ENCODE results near the gene TMEM43. TPM values are rescaled to one million over a fixed set of nuclear protein-coding genes. Genes with fewer than 3 reads are reported as not detected.

Gene TMEM43
- total RNA-seq, 2 donors from 2014 or later: 17.5 to 37.1 TPM

DNA sequence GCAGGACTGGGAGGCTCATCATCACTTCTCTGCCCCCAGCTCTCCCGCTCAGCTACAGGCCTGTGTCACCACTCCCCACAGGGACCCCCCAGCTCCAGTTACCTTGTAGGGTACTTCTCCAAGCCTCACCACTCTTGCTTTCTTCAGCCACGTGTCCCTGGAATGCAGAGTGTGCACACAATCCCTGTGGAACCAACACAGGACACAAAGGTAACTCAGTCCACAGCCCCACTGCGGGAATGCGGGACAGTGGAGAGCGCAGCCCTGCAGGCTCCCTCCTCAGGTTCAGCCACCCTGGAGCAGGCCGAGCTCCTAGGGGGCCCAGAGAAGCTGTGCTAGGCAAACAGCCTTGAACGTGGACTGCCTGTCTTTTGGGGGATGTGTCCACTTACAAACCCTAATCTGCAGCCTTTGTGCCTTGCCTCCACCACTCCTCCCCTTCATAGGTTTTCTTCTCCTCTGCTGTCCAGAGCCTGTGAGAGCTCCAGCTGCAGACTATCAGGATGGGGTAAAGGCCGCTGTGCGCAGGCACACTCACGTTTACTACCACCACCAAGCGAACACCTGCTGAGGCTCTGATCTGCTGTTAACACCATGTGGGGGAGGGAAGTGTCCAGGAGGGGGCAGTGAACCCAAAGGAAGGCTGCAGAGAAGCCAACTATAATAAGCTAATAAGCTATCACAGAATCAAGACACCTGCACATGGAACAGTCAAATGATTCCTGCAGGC is 27.5 kb downstream of the TMEM43 start:
- H3K9me3 Mint-ChIP-seq: no peaks in the 10 kb centered on the region
- no peak overlapping the region for H3K27ac Mint-ChIP-seq
- no peak for ATAC-seq
- peaks cover 0 to 15% of the 10 kb centered on the region in 2 donors for H3K36me3 Mint-ChIP-seq
- DNase-seq (ENCODE audit: low spot score in 2 of 2): no peak

DNA sequence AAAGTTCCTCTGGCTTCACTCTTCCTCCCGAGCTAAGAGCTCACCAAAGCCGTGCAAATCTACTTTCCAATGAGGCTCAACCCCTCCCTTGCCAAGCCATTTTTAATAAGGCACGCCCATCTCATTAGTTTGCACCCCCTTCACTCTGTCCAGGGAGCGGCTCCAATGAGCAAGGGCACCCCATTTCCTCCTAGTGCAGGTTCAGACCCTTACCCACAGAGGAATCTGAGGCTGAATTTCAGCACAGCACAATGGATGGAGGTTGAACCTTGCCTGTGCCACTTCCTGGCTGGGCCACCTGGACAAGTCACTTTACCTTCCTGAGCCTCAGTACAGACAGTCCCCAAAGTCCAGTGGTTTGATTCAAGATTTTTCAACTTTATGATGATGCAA is 28.1 kb downstream of the TMEM43 start:
- peaks cover 1 to 16% of the 10 kb centered on the region in 2 donors for H3K36me3 Mint-ChIP-seq
- DNase-seq (ENCODE audit: low spot score in 2 of 2): no peak

DNA sequence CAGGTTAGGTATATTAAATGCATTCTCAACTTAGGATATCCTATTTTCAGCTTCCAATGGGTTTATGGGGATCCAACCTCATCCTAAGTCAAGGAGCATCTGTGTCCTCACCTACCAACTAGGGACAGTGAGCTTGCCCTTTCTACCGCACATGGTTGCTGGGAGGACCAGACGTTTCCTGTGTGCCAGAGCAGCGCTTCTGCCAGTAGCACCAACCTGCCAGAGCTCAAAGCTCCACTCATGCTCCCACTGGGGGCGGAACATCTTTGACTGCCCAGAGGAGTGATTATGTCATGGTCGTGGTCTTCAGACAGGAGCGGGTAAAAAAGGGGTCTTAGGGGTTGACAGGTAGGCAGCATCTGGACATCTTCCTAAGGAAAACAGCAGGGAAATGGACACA is 28.8 kb downstream of the TMEM43 start:
- DNase-seq (ENCODE audit: low spot score in 2 of 2) (no peak), ATAC-seq (no peak)
- Mint-ChIP-seq H3K36me3 (peaks cover 8 to 23% of the 10 kb centered on the region in 2 donors), H3K27ac (no peak overlapping the region), H3K9me3 (no peaks in the 10 kb centered on the region)

More for the DNA sequence above, 28.1 kb downstream of the TMEM43 start:
- no peaks in the 10 kb centered on the region for H3K9me3 Mint-ChIP-seq
- ATAC-seq: no peak
- H3K27ac Mint-ChIP-seq: no peak overlapping the region

DNA sequence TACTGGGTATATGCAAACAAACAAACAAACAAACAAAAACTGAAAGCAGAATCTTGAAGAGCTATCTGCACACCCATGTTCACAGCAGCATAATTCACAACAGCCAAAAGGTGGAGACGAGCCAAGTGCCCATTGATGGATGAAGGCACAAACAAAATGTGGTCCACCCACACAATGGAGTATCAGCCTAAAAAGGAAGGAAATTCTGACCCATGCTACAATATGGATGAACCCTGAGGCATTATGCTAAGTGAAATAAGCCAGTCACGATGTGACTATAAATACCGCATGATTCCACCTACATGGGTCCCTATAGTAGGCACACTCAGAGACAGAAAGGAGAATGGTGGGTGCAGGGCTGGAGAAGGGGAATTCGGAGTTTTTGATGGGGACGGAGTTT is 29.4 kb downstream of the TMEM43 start:
- DNase-seq (ENCODE audit: low spot score in 2 of 2) (no peak), ATAC-seq (no peak)
- peaks cover 13 to 28% of the 10 kb centered on the region in 2 donors for H3K36me3 Mint-ChIP-seq
- no peaks in the 10 kb centered on the region for H3K9me3 Mint-ChIP-seq
- peak overlapping the region in 1 of 2 donors; percentile 25 for H3K27ac Mint-ChIP-seq

DNA sequence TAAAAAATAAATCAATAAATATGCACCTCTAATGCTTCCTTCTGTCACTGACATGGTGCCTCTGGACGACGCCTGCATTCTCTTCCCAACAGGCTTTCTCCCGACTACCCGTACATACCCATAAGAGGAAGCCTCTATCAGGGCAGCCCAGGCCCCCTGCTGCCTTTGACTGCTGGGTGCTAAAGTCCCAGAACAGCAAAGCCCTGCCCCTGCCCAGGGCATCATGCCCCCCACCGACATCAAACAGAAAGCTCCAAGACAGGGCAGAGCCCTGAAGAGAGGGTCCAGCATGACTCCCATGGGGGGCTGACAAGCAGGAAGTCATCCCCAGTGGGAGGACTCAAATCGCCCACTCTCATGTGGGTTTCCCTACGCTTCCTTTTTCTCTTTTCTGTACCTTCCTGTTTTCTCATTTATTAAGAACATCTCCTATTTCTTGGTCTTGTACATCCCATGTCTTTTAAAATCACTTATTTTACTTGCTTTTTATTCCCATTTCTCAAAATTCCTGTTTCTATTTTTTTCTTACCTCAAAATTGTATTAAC is 30.1 kb downstream of the TMEM43 start:
- no peak for DNase-seq (ENCODE audit: low spot score in 2 of 2)
- ATAC-seq: no peak
- Mint-ChIP-seq H3K9me3 (no peaks in the 10 kb centered on the region), H3K27ac (peak overlapping the region in 1 of 2 donors; percentile 75), H3K36me3 (peaks cover 13 to 28% of the 10 kb centered on the region in 2 donors)

DNA sequence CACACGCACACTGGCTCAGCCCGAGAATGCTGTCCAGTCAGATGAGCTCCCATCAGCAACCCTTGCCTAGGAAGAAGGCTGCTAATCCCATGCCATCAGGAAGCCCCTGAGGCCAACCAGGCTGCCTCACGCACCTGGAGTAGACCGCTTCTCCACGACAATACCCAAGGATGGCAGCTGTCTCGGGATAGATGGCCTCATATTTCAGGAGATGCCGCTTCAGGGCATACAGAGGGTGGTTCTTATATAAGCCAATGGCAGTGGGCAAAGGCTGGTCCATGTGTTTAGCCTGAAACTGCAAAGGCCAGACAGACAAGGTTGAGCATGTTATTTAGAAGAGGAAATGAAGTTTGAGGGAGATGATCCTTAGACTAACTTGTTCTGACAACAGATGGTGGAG is 31.3 kb downstream of the TMEM43 start:
- Mint-ChIP-seq H3K36me3 (peaks cover 26 to 39% of the 10 kb centered on the region in 2 donors), H3K9me3 (no peaks in the 10 kb centered on the region), H3K27ac (peak overlapping the region; percentile 1 to 6)
- DNase-seq (ENCODE audit: low spot score in 2 of 2): no peak
- no peak for ATAC-seq

DNA sequence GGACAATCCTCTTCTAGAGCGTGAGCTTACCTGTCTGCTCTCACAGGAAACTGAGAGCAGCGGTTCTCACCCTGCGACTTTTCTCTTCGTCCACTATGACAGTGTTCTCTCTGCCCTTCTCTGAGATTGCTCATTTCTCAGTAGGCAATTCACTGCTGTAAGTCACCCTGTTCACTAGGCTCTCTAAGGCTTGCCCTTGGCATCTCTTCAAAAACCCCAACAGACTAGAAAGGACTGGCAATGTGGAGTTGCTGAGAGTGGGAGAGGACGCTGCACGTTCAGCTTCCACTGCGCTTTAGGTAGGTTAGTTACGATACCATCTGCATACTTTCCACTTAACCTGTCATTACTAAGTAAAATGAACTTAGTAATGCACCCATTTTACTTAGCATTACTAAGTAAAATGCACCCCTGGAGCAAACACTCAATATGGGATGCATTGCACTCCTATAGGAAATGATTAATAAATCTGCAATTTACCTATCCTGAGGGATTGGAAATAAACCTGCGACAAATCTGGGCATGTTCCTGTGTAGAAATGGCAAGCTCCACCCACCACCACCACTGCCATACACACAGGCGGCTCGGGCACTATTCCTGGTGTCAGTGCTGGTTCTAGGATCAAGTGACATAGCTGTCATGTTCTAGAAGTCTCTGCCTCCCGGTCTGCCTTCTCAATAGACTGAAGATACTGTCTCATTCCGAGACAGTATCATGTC is 32.1 kb downstream of the TMEM43 start:
- no peak for ATAC-seq
- Mint-ChIP-seq H3K36me3 (peaks cover 34 to 45% of the 10 kb centered on the region in 2 donors), H3K27ac (no peak overlapping the region), H3K9me3 (peaks cover 3 to 5% of the 10 kb centered on the region in 2 donors)
- DNase-seq (ENCODE audit: low spot score in 2 of 2): no peak

DNA sequence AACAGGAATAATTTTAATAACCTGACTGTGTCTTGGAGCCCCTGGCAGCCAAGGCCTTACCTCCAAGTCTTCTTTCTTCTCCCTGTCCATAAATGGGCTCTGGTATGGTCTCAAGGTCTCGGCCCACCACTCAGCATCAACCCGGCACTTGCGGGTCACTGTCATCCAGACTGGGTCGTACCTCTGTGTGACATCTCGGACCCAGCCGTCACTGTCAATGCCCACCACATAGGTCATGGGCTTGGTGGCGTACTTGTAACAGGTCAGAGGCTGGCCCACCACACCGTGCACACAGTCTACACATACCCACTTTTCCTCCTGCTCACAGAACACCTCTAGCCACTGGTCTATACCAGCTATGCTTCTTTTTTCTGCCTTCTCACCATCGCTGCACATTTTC is 33.1 kb downstream of the TMEM43 start:
- Mint-ChIP-seq H3K36me3 (peaks cover 43 to 54% of the 10 kb centered on the region in 2 donors), H3K27ac (no peak overlapping the region), H3K9me3 (peaks cover 3 to 10% of the 10 kb centered on the region in 2 donors)
- ATAC-seq (no peak), DNase-seq (ENCODE audit: low spot score in 2 of 2) (no peak)

DNA sequence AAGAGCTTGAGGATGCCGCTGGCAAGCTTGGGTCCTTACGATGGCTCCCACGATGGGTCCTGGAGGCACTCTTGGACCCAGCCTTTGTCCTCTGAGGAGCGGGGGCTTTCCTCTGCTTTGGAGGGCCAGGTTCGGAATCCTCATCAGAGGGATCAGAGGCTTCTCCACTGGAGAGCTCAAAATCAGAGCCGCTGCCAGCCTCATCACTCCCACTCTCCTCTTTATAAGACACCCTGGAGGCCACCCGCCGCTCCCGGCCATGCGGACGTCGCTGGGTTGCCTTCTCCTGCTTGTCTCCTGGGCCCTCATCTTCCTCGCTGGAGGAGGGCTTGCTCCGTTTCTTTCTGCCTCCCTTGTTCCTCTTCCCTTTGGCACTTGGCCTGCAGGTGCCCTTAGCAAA is 33.5 kb downstream of the TMEM43 start:
- no peak for DNase-seq (ENCODE audit: low spot score in 2 of 2)
- peak overlapping the region in 1 of 2 donors; percentile 86 for H3K27ac Mint-ChIP-seq
- ATAC-seq: no peak

DNA sequence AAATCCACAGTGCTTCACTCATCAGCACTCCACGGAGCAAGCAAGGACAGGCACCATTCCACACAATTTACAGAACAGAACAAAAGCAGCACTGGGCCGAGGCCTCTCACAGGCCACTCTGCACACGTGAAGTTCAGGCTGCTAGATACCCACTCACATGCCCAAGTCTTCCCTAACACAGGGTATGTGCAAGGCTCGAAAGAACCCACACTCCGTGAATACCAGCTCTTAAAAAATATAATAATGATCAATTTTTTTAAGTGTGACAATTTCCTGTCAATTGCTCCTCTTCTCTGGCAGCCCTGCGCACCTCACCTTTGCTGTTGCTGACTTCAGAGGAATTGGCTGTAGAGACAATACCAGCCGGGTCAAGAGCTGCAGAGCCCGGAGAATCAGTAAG is 34.6 kb downstream of the TMEM43 start:
- ATAC-seq (no peak), DNase-seq (ENCODE audit: low spot score in 2 of 2) (no peak)
- Mint-ChIP-seq H3K36me3 (peaks cover 51 to 54% of the 10 kb centered on the region in 2 donors), H3K27ac (no peak overlapping the region), H3K9me3 (peaks cover 3 to 10% of the 10 kb centered on the region in 2 donors)

More for the DNA sequence above, 33.5 kb downstream of the TMEM43 start:
- Mint-ChIP-seq H3K36me3 (peaks cover 46 to 54% of the 10 kb centered on the region in 2 donors), H3K9me3 (peaks cover 3 to 10% of the 10 kb centered on the region in 2 donors)

DNA sequence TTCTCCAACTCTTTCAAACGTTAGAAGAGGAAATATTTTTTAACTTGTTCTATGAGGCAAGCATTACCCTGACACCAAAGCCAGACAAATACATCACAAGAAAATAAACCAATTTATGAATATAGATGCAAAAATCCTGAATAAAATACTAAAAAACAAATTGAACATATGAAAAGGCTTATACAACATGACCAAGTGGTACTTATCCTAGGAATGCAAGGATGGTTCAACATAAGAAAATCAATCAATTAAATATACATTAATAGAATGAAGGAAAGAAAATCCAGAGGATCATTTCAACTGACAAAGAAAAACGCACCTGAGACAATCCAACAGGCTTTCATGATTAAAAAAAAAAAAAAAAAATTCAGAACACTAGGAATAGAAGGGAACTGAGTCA is 36.4 kb downstream of the TMEM43 start:
- H3K27ac Mint-ChIP-seq: no peak overlapping the region
- ATAC-seq (no peak), DNase-seq (ENCODE audit: low spot score in 2 of 2) (no peak)
- peaks cover 59 to 68% of the 10 kb centered on the region in 2 donors for H3K36me3 Mint-ChIP-seq
- H3K9me3 Mint-ChIP-seq: peaks cover 3 to 10% of the 10 kb centered on the region in 2 donors

DNA sequence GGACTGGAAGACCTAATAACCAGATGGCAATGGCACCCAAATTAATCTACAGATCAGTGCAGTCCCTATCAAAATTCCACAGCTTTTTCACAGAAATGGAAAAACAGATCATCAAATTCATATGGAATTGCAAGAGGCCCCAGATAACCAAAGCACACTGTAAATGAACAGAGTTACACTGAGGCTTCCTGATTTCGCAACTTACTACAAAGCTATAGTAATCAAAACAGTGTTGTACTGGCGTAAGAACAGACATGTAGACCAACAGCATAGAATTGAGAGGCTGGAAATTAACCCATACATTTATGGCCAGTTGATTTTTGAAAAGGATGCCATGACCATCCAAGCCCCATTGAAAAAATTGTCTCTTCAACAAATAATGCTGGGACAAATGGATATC is 37.3 kb downstream of the TMEM43 start:
- peaks cover 3 to 10% of the 10 kb centered on the region in 2 donors for H3K9me3 Mint-ChIP-seq
- ATAC-seq (no peak), DNase-seq (ENCODE audit: low spot score in 2 of 2) (no peak)
- H3K27ac Mint-ChIP-seq: no peak overlapping the region
- H3K36me3 Mint-ChIP-seq: peaks cover 61 to 74% of the 10 kb centered on the region in 2 donors

DNA sequence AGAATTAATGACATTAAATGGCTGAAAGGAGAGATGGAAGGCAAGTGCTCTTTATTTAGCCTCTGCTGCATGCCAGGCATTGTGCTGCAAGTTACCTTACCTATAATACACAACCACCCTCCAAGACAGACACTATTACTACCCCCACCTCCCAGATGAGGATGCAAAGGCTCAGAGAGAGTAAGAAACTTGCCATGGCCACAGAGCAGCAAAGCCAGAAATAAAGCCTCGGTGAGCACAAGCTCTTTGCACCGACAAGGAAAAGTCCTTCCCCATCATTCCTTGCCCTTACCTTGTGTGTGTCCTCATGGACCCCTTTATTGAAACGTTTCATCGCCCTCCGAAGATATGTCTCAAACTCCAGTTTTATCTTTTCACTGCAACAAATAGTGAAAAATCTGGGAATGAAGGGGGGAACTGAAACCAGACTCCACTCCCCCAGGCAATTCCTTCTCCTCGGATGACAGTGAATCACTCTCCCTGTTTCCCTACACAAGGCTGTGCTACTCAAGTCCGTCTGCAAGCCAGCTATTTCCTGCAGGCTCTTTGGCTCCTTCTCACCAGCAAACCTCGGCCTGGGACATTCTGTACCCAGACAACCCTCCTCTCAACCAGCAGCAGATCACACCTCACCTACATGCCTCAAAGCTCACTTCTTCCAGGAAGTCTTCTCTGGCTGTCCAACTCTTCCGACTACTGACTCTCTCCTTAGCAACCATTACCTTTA is 42.2 kb downstream of the TMEM43 start:
- Mint-ChIP-seq H3K36me3 (peaks cover 48 to 58% of the 10 kb centered on the region in 2 donors), H3K9me3 (peaks cover 0 to 5% of the 10 kb centered on the region in 2 donors), H3K27ac (peak overlapping the region in 1 of 2 donors; percentile 56)
- ATAC-seq (no peak), DNase-seq (ENCODE audit: low spot score in 2 of 2) (no peak)

DNA sequence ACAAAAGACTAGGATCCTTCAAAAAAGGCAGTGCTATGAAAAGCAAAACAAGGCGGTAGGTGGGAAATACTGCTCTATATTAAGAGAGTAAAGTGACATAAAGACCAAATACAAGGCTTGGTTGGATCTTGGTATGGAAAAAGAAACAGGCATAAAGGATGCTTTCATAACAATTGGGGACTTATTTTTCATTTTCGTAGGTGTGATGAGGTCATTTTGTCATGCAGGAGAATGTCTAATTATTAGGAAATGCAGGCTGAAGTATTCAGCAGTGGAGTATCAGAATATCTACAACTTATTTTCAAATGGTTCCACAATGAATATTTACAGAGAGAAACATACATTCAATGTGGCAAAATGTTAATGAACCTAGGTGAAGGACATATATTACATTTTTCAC is 44.6 kb downstream of the TMEM43 start:
- H3K27ac Mint-ChIP-seq: no peak overlapping the region
- H3K9me3 Mint-ChIP-seq: no peaks in the 10 kb centered on the region
- no peak for ATAC-seq
- no peak for DNase-seq (ENCODE audit: low spot score in 2 of 2)
- H3K36me3 Mint-ChIP-seq: peaks cover 37 to 41% of the 10 kb centered on the region in 2 donors

DNA sequence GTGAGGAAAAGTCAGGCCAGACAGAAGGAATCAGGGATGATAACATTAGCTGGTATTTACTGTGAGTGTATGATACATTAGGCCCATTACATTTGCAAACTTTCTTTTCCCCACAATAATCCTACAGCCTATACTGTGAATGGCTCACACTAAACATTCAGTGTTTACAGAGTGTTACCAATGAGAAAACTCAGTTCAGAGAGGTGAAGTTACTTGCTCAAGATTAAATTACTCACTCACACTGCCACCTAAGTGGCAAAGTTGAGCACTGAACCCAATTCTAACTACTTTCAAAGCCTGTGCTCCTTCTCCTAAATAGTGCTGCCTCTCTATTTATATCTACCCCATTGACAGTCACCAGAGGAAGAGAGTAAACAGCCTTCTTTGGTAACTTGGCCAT is 45.0 kb downstream of the TMEM43 start:
- H3K36me3 Mint-ChIP-seq: peaks cover 33 to 37% of the 10 kb centered on the region in 2 donors
- ATAC-seq: no peak

DNA sequence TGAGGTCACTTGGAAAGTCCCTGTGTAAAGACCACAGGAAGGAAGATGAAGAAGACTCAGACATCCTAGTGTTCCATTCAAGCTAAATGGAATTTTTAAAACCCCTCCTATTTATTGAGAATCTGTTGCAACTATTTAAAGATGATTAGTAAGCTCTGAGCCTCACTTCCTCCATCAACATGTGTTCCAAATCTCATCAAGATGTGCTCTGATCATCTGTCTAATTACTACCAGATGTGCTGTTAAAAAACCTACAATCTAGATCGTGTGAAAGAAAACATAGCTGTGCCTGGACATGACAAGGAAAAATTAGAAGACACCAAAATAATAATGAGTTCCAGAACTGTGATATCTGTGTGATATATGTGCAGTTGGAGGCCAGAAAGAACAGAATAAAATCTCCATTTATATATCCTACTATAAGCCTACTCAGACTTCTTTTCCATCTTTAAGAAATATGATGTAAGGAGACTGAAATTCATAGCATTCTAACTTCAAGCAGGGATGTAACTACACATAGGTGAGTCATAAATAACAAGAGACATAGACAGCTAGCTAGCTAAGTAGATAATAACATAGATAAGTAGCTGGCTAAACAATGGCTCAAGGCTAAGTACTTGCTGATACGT is 45.8 kb downstream of the TMEM43 start:
- Mint-ChIP-seq H3K36me3 (peaks cover 32 to 34% of the 10 kb centered on the region in 2 donors), H3K9me3 (no peaks in the 10 kb centered on the region), H3K27ac (peak overlapping the region in 1 of 2 donors; percentile 22)
- ATAC-seq: no peak
- DNase-seq (ENCODE audit: low spot score in 2 of 2): no peak

More for the DNA sequence above, 45.0 kb downstream of the TMEM43 start:
- Mint-ChIP-seq H3K9me3 (no peaks in the 10 kb centered on the region), H3K27ac (no peak overlapping the region)
- no peak for DNase-seq (ENCODE audit: low spot score in 2 of 2)

Data from activated naive CD4-positive, alpha-beta T cell treated with anti-CD3 and anti-CD28 coated beads, Interleukin-2, amount 50 U/mL, for 72 hours (primary cell).